ENCODE data around the gene VMA21.
A peak's percentile ranks its signal among the peaks of the same experiment; 100 is the strongest.

VMA21 gene, protein sequence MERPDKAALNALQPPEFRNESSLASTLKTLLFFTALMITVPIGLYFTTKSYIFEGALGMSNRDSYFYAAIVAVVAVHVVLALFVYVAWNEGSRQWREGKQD
- total RNA-seq: 73.8 to 104 reads per million in 2 donors

DNA sequence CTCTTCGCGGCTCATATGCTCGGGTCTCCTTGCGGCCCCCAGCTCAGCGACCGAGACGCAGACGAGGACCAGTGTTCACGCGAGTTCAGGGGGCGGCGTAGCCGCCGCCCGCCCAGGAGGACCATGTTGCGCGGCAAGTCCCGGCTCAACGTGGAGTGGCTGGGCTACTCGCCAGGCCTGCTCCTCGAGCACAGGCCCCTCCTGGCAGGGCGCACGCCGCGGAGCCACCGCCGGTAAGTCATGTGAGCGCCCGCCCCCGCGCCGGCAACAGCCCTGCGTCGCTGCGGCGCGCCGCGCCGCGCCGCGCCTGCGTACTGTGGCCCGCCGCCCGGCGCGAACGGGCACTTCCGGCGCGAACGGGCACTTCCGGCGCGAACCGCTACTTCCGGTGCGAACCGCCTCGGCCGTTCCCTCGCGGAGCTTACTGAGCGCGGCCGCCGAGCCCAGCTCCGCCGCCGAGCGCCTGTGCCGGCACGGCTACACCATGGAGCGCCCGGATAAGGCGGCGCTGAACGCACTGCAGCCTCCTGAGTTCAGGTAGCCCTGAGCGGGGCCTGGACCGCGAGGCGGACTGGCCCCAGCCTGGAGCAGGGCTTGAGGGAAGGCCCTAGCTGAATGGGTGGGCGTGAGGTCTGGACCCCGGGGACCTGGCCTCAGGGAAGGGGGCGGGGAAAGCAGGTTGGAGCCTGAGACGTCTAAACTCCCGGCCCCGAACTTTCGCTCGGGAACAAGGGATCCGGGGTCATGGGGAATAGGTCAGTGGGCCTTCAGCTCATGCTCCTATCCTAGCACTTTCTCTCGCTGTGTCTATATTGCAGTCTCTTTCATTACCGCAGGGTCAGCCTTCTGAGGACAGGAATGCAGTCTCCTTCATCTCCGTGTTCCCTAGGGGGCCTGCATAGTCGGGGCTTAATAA, at the start of gene VMA21:
Gene VMA21 (plus strand): TSS at position 382 of the 916 bp plus-strand sequence. CDS start 103 bp downstream, at position 485.
- DNase-seq: peak; percentile 68

DNA sequence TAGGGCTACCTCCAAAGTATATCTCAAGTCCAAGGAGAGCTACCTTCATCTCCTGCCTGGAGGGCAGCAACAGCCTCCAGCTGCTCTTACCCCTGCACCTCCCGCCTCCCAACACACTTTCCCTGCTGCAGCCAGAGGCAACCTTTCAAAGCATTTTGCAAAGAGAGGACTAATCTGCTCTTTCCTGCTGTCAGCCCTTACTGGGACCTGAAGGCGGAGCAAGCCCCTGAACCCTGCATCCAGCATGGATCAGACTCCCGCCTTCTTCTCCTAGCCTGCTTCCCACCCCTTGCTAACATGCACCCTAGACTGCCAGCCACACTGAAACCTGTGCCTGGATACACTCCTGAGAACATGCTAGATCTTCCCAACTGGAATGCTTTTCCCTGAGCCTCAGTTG, 37.7 kb upstream of the VMA21 start:
- DNase-seq: no peak

DNA sequence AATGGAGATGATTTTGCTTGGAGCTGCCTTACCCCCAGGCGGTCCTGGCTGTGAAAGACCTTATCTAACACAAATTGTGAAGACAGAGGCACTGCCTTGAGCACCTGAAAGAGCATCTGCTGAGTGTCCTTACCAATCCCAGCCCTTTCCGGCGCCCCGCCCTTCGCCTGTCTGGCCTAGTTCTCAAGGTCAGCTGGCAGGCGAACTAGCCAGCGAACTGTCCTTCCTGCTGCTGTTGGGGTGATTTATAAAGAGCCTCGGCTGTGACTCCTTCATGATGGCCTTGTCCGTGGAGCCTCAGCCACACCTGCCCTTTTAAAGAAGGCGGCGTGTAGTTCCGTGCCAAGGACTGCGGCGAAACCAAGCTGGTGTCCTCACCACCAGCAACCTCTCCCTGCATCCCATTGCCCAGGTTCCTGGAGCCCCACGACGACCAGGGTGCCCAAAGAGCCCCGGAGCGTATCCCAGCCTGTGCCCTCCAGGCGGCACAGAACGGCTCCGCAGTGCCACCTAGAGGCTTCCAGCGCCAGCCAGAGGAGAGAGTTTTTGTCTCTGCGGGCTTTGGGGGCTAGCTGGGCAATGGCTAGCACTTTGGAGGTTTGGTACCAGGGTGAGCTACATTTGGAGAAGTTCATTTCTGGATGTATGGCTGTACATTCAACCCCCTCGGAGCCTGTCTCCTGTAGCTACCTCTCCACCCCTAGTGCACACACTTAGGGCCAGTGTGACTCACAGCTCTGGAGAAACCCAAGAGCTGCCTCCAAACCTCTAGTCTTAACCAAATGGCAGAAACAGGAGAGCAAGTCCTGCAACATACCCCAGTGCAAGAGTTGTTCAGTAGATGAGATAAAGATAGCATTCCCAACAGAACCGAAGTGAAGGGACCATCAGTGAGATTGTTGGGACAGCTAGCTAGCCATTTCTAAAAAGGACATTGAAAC, 36.8 kb upstream of the VMA21 start:
- peak; percentile 35 for DNase-seq

DNA sequence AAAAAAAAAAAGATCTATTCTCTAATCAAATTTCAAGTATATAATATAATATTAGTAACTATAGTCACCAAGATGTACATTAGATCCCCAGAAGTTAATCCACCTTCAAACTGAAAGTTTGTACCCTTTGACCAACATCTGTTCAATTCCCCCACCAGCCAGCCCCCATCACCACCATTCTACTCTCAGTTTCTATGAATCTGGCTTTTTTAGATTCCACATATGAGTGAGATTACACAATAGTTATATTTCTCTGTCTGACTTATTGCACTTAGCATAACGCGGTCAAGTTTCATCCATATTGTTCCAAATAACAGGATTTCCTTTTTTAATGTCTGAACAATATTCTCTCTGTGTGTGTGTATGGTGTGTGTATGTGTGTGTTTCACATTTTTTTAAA, 33.7 kb upstream of the VMA21 start:
- no peak for DNase-seq

DNA sequence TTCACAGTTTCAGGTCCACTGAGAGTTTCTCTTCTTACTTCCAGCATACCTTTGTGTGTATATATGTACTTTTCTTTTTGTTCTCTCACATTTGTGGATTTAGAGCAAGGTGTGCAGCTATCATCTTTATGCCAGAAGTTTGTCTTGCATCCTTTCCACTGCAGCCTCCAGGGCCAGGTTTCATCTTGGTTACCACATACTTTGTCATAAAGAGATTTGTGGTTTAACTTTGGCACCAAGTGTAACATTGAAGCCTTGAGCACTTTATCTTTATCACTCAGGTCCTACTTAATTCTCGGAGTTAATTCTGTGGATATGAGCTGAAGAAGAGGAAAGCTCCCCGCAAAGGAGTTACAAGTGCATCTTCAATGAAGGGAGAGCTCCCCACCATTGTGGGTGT, 31.4 kb upstream of the VMA21 start:
- no peak for DNase-seq

DNA sequence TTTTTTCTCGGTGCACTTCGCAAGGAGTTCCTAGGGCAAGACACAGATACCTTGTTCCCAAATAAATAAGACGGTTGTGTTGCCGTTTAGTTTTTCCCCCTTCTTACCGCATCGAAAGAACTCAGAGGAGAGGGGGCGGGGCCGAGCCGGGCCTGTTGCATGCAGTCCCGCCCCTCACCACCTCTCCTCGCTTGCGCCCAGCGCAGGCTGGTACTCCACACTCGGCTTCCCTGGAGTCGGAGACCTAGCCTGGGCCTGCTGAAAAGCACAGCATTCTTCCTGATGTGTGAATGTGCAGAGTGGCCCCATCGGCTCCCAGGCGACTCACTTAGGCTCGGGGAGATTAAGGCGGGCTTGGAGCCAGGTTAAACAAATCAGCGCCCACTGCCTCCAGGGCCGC, 26.1 kb upstream of the VMA21 start:
- no peak for DNase-seq

DNA sequence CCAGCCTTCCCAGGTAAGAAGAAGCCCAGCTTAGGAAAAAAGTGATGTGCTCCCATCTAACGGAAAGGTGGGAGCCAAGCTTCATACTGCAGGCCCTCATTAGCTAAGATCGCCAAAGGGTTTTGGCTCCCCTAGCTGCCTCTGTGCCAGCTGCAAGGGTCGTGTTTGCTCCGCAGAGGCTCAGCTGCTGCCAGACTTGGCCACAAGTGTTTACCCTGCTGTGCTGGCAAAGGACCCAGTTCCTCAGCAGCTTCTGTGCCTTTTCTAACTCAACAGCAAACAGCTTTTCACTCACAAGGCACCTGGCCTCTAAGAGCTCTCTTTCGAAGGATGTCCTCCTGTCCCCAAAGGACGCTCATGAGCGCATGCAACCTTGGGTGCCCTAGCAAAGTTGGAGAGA, 12.2 kb upstream of the VMA21 start:
- DNase-seq: no peak

DNA sequence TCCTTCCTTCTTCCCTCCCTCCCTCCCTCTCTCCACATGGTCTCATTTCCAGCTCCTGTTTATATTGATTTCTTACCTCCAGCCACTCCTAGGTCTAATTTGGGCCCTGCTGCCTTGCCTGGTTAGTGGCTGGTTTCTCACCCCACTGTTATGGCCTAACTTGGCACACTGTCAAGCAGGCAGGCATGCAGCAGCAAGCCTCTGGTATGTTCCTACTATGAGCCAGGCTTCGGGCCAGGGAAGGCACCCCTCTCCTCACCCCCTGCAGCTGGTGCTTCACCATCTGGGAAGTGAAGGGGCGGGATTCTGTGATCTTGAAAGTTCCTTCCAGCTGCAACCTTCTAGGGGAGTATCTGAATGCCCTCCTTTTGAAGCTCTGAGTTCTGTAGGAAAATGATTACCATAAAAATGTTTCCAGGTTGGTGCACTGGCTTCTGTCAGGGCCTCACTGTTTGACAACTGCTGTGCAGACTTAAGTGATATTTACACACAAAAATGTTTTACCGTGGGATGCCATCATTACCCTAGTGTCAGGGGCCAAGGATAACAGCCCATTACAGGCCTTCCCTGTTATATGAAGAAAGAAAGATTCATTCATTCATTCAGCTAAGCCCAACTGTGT, 10.1 kb upstream of the VMA21 start:
- DNase-seq: no peak

DNA sequence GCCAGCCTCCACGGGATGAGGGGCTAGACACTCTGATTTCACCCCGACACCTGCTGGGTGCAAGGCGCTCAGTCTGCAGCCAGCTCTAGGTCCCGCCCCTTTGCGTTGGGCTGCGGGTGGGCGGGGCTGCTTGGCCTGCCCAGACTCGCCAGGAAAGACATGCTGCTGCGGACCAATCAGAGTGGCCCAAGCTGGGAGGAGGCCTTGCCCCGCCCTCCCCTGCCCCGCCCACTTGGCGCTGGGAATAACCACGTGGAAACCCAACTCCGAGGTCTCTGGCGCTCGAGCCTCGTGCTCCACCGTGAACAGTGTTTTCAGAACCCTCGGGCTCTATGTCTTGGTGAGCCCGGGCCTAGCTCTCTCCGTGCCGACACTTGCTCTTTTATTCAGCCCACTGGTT, 5.3 kb upstream of the VMA21 start:
- DNase-seq: no peak

DNA sequence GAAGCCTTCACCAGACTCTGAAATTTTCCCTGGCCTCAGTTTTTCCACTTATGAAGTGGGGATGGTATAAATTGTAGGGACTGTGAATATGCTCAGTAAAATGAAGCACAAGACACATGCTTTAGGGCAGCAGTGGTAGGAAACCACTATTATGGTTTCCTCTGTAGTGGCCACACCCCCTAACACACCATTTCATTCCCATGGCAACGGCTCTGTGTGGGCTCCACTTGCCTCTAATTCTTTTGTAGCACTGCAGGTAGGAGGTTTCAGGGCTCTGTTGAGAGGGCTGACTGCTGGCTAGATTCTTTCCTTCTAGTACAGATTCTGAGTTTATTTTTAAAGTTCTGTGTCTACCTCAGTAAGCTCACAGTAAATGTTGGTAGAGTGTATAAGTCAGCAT, 3.5 kb upstream of the VMA21 start:
- DNase-seq: peak; percentile 31

DNA sequence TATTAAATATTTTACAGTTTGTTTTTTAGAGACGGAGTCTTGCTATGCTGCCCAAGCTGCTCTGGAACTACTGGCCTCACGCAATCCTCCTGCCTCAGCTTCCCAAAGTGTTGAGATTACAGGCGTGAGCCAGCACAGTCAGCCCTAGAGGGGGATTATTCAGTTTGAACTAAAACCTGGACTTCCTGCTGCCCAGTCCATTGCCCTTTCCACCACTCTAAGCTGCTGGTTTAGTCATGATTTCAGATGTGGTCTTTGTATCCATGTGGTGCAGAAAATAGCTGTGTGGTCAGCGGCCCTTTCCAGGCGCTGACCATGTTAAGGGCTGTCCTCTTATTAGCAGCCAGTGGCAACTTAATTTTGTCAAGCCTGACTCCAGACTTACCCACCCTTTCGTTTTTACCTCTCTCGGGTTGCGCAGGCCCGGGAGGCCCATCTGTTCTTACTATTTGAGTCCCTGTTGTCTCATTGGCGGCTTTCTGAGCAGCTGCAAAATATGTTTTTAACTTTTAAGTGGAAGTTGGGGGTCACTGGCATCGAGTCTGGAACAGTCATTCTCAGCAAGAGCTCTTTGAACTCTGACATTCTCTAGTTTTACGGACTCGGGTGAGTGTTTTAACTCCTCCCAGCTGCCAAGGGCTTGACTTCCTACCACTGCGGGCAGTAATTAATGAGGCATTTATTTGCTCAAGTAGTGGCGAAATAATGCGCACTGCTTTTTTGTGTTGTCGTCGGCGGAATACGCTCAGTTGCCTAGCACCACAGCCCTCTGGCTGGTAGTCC, 773 bp upstream of the VMA21 start:
- no peak for DNase-seq

DNA sequence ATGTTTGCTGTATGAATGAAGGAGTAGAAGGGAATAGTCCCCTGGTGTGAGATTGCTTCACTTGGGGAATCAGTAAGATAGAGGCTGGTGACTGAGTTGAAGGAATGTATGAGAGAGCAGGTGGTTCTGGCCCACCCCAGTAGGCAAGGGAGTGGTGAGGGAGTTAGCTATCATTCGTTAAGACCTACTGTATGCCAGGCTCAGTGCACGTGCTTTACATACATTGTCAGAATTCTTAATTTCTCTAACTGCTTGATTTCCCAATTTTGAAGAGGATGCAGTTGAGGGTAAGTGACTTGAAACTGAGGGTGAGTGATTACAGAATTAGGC, 700 bp downstream of the VMA21 start:
- DNase-seq: no peak

DNA sequence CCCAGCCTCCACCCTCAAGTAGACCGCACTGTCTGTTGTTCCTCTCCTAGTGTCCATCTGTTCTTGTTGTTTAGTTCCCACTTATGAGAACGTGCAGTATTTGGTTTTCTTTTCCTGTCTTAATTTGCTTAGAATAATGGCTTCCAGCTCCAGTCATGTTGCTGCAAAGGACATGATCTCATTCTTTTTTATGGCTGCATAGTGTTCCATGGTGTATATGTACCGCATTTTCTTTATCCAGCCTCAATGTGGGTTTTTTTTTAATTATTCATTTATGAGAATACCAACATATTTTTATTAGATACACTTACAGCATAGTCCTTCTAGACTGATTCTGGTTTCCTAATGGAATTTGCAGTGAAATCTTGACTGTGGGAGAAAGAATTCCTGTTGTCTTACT, 1.3 kb downstream of the VMA21 start:
- DNase-seq: no peak

DNA sequence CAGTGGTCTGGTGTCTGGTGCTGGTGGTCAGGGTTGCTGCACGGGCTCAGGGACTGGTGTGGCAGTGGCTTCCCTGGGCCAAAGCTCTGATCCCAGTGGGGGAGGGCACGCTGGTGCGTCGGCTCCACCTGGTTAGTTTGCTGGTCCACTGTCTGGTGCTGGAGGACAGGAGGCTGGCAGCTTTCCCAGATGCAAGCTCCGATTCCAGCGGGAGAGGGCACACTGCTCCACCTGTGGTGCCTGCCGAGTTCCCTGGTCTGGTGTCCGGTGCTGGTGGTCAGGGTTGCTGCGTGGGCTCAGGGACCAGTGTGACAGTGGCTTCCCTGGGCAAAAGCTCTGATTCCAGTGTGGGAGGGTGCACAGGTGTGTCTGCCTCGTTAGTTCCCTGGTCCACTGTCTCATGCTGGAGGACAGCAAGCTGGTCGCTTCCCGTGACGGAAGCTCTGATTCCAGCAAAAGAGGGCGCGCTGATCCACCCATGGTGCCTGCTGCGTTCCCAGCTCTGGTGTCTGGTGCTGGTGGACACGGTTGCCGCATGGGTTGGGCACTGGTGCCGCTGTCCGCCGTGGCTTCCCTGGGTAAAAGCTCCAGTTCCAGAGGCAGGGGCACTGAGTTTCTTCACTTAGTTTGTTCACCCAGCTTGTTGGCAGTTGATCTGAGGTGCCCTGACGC, 5.8 kb downstream of the VMA21 start:
- DNase-seq: no peak

DNA sequence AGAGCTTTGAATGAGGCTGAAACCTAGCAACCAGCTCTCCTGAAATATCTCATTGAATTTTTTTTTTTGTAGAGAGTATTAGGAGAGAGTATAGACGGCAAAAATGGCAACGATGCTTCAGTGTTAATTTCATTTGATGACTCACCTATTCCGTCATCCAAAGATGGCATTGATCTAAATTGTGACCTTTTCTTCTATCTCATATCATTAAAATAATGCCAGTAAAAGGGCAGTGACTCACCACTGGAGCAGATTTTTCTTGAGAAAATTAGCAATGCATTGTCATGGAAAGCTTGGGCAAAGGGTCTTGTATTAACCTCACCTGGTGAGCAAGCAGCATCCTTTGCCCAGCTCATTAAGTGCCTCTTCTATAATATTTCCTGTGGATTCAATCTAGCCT, 19.6 kb downstream of the VMA21 start:
- no peak for DNase-seq

DNA sequence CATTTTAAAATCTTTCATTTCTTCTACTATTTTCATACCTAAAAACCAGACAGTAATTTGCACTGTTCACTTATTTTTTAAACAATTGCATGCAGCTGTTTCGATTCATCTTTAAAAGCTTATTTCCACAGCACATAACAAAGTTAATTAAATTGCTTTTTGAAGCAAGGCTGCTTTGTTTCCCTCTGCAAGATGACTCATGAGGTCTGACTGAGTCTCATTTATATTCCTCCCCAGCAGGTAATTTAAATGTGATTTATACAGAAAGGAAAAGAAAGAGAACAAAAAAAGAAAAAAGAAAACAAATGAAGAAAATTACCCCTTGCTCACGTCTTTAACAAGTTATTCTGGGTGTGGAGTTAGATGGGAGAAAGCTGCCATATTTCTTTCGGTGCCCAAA, 22.8 kb downstream of the VMA21 start:
- DNase-seq: no peak

DNA sequence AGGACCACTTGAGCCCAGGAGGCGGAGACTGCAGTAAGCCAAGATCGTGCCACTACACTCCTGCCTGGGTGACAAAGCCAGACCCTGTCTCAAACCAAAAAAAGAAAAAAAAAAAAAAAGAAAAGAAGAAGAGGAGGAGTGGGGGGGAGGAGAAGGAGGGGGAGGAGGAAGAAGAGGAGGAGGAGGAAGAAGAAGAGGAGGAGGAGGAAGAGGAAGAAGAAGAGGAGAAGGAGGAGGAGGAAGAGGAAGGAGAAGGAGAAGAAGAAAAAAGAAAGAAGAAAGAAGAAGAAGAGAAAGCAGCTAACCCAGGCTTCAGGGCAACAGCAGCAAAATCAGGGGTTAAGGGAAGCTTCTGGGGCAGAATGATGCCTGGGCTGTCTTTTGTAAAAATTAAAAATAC, 27.5 kb downstream of the VMA21 start:
- no peak for DNase-seq

DNA sequence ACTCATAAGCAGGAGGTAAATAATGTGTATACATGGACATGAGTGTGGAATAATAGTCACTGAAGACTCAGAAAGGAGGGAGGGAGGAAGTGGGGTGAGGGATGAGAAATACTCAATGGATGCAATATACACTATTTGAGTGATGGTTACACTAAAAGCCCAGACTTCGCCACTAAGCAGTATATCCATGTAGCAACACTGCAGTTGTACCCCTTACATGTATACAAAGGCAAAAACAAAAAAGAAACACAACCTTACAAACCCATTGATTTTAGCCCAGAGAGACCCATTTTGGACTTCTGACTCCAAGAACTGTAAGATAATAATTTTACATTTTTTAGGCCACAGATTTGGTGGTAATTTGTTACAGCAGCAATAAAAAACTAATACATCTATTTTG, 51.5 kb downstream of the VMA21 start:
- no peak for DNase-seq

DNA sequence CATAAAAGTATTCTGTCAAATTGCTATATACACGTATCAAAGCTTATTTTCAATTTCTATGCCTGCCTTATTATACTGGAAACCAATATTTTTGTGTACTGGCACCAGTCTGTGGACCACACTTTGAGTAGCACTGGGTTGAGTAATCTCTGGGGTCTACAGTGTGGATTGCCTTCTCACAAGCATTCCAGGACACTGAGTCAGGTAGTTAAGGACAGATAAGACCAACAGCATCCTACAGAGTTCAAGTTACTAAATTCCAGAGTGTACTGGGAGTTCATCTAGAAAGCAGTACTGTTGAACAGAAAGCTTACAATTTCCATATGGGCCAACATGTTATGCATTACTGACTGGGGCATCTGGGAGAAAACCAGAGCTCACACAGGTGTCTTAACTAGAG, 61.8 kb downstream of the VMA21 start:
- no peak for DNase-seq
